SIG-M5 treated with dmso at 0.1 percent for 504 hours (cell line): ENCODE data around the gene RAB3B.
"Not testable (repeated sequence)": the region's sequence is repeated elsewhere in the genome, so short reads cannot be mapped to it uniquely, and the experiment has no call there.

Experiments
- DNase-seq: peaks from one replicate; lab custom pipeline; 2025; ENCODE audit not compliant: unreplicated experiment; lab: John Stamatoyannopoulos, UW

Gene RAB3B

DNA sequence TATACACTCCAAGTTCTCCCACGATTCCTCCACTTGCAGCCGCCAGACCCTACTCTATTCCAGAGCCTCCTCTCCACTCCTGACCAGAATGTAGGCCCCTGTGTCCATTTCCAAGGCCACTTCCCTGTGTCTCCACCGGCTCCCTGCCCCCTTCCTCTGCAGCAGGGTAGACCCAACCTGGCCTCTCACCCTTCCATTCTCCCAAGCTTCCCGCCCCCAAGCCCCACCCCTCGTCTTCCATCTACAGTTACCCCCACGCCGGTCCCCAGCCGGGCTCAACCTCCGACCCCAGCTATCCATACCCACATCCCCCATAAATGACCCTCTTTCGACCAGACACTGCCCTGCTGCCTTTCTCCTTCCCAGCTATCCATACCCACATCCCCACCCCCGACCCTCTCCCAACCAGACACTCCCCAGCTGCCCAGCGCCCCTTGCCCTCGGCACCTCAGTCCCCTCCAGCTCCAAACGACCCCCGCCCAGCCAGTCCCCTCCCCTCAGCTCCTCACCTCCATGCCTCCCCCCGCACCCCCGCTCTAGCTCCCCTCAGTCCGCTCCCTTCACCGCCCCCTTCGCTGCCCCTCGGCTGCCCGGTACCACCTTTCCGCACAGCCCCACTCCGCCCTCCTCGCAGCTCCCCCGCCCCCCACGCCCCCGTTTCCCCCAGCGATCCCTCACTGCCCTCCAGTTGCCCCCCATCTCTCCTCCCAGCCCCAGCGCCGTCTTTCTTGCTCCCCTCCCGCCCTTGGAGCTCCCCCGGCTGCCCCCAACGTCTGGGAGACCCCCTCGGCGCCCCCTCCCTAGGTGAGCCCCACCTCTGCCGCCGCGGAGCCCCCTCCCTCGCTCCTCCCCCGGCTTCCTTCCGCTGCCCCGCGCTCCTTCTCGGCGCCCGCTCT is 670 bp downstream of the RAB3B start:
- no peak for DNase-seq

DNA sequence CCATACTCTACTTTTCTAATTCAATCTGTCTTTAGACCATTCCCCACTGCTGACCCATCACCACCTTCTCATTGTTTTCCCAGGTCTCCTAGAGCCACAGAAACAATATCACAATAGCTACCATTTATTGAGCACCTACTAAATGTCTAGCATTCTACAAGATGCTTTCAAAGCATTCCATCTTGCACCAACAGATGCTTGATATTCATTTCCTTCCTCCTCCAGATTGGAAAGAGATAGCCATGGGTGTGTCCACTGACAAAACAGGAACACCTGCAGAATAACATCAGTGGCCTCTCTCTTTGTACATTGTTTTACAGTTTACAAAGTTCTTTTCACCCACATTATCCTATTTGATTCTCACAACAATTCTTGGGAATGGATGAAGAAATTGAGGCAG is 2.2 kb downstream of the RAB3B start:
- no peak for DNase-seq

DNA sequence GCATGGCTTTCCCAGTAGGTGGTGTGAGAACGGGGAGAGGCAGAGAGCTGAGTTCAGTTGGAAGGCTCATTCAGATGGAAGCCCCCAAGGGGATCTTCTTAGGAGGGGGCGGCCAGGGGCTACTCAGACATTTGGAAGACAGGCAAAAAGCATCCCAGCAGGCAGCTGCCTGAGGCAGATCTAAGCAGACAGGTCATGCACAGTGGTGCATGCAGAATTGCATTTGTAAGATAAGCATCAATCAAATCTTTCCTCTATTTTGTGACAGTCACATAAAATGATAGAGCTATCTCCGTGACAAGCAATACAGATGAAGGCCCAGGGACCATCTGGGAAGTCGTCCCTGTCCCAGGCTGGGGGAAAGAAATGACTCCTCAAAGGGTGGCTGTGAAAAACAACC is 3.8 kb downstream of the RAB3B start:
- DNase-seq: no peak

DNA sequence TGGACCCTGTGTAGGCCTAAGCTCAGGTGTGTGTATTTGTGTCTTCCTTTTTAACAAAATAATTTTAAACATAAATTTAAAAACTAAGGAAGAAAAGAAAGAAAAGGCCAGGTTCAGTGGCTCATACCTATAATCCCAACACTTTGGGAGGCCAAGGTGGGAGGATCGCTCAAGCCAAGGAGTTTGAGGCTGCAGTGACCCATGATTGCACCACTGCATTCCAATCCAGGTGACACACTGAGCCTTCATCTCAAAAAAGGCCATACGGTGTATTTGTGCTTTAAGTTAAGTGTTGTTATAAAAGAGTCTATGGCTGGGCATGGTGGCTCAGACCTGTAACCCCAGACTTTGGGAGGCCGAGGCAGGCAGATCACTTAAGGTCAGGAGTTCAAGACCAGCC is 8.3 kb downstream of the RAB3B start:
- no peak for DNase-seq

DNA sequence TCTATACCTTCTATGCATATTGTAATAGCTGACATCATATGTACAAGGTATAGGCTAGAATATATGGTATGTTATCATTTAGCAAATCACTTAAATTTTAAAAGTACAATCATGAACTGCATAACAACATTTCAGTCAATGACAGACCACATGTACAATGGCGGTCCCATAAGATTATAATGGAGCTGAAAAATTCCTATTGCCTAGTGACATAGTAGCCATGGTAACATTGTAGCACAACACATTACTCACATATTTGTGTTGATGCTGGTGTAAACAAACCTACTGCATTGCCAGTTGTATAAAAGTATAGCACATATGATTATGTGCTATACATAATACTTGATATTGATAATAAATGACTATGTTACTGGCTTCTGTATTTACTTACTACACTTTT is 8.9 kb downstream of the RAB3B start:
- DNase-seq: no peak

DNA sequence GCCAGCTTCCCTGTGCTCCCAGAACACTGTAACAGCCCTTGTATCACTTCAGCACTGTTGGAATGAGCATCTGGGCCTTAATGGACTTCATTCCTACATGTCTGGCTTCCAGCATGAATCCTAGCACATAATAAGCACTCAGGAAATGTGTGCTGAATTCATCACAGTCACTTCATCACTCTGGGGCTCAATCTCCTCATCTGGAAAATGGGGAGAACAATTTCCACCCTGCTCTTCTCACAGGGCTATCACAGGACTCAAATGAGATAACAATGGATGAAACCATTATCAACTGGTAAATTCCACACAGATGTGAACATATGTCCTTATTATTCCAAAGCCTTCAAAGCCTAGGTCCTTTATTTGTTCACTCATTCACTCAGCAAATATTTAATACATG is 12.4 kb downstream of the RAB3B start:
- no peak for DNase-seq

DNA sequence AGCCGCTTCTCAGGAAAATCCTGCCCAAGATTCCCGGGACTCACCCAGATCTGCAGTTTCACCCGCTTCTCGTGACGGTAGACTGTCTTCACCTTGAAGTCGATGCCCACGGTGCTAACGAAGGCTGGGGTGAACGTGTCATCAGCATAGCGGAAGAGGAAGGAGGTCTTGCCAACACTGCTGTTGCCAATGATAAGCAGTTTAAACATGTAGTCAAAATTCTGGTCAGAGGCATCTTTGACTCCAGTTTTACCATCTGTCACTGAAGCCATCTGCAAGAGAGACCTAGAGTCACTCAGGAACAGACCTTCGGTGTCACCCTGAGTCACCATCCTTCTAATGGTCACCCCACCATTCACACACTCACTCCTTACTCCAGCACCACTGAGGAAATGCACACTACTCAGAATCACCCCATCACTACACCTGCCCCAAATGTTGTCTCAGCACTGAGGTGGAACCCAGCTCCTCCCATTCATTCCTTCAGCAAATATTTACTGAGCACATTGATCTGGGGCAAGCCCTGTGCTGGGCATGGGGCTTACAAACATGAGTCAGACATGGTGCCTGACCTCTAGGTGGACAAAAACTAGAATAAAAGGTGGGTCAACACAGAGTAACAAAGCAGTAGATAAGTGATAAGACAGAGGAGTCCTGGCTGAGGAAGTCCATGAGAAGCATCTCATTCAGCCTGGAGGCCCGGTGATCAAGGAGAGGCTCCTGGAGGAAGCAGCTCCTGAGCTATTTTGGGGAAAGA is 13.5 kb downstream of the RAB3B start:
- DNase-seq: no peak

DNA sequence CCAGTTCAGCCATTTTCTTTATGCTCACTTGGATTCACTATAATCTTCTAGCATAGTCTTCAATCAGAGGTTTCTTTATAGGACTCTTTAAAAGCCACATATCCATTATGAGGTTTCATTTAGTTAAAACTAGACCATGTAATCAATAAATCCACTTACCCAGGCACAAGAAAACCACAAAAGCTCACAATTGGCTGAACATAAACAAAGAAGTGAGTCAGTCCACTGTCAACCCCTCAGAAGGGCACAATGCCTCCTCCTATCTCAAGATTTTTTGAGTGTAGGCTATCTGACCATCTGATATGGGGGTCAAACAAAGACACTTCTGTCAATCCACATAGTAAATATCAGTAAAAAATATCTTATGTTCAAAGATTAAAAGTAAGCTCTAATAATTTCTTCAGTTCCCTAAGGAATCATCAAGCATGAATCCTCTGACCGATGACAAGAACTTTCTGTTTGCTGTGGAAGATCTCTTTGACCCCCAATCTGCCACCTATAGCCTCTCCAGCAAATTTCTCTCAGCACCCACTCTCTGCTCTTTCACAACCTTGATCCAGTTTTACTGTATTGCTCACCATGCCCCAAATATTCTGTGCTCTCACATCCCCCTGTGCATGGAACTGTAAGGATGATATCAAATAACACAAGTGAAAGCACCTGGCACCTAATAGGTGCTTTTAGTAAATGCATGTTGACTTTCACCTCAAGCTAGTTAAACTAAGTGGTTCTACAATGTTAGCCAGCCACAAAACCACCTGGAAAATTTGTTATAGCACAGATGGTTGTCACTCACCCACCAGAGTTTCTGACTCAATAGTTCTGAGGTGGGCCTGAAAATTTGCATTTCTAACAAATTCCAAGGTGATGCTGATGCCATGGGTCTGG is 16.7 kb downstream of the RAB3B start:
- DNase-seq: no peak

DNA sequence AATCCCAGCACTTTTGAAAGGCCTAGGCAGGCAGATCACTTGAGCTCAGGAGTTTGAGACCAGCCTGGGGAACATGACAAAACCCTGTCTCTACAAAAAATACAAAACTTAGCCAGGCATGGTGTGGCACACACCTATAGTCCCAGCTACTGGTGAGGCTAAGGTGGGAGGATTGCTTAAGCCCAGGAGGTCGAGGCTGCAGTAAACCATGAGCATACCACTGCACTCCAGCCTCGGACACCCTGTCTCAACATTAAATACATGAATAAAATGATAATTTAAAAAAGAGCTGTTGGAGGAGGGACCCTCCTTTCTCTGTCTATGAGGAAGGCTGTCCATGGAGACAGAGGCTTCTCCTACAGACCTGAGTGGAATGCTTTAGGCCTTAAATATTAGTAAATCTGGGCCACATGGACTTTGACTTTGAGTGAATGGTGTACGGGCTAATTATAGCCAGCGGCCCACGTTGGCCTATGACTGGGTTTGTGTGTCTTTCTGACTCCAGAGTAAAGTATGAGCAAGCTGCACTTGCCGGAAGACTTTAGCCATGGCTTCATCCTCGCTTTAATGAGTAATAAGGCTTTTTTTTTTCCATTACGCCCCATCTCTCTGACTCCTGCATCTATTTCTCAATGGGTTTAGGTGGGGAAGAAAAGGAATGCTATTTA is 21.3 kb downstream of the RAB3B start:
- DNase-seq: no peak

DNA sequence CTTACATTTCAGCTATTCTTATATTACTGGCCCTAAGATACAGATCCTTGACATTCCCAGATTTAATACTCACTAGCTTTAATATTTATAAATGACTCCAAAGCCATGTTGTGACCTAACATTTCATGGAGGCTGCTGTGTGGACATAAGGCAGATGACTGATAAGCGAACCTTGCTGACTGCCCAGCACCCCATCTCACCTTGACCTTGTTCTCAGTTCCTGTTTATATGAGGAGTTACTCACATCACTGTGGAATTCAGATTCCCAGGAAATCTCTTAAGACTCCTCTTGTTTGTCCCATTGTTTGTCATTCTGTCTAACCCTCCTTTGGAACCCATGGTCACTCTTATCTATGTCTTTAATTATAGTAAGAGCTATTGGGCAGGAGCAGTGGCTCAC is 21.9 kb downstream of the RAB3B start:
- no peak for DNase-seq

DNA sequence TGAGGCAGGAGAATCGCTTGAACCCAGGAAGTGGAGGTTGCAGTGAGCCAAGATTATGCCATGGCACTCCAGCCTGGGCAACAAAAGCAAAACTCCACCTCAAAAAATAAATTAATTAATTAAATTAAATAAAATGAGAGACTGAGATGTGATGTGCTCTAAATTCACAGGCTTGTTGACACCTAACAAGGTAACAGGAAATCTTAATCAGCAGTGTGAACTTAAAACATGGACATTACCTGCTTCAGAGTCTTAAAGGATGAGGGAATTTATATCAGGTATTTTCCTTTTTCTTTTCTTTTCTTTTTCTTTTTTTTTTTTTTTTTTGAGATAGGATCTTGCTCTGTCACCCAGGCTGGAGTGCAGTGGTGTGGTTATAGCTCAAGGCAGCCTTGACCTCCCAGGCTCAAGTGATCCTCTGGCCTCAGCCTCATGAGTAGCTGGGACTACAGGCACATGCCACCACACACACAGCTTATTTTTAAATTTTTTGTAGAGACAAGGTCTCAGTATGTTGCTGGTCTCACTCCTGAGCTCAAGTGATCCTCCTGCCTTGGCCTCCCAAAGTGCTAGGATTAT is 23.2 kb downstream of the RAB3B start:
- DNase-seq: not testable (repeated sequence)

DNA sequence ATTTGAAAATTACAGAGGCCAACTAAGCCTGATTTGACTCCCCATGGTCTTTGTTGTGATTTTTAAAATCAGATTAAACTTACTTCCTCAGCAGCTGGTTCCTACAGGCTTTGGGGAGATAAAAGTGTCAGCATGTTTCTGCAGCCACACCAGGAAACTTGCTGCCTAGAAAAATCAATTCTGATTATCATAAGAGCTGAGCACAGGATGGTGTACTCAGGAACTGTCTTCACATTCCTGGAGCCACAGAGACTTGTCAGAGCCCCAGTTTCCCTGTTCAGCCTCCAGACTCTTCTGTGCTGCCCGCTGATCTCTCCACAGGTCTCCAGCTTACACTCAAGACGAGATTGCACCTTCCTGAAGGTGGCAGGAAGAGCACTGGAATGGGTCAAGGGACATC is 23.9 kb downstream of the RAB3B start:
- no peak for DNase-seq

DNA sequence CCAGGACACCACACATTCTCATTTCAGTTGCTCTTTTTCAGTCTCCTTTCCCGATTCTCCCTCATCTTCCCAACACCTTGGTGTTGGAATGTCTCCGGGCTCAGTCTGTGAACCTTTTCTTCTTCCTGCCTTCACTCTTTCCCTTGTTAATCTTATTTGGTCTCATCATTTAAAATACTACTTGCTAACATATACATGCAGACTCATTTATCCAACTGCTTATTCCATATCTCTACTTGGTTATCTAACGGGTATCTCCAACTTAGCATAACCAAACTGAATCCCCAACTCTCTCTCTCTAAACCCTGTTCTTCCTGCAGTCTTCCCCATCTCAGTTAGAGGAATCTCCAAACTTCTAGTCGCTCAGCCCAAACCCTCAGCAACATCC is 26.2 kb downstream of the RAB3B start:
- DNase-seq: no peak

DNA sequence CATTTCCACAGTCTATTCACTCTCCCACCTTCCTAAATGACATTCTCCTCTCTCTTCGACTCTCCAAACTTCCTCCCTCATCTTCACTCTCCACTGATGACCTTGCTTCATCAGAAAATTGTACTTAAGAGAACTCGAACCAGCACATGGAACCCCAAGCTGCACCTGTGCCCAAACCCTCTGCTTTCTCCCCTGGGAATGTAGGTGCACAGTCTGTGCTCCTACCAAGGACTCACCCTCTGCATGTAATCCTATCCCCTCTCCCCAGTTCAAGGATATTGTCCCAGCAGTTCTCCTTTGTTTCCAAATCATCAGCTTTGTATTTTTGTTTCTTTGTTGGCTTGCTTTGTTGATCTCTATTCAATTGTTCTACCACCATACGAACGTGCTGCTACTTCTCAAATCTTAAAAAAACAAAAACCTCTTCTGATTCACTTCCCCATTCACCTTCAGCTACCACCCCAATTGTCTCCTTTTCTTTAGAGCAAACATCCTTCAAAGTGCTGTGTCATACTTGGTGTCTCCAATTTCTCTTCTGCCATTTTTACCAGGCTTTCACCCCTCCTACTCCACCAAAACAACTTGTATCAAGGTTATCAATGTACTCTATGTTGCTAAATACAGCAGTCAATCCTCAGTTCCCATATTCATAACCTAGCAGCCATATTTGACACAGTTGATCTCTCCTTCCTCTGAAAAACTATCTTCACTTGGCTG is 26.8 kb downstream of the RAB3B start:
- peak; percentile 47 for DNase-seq

DNA sequence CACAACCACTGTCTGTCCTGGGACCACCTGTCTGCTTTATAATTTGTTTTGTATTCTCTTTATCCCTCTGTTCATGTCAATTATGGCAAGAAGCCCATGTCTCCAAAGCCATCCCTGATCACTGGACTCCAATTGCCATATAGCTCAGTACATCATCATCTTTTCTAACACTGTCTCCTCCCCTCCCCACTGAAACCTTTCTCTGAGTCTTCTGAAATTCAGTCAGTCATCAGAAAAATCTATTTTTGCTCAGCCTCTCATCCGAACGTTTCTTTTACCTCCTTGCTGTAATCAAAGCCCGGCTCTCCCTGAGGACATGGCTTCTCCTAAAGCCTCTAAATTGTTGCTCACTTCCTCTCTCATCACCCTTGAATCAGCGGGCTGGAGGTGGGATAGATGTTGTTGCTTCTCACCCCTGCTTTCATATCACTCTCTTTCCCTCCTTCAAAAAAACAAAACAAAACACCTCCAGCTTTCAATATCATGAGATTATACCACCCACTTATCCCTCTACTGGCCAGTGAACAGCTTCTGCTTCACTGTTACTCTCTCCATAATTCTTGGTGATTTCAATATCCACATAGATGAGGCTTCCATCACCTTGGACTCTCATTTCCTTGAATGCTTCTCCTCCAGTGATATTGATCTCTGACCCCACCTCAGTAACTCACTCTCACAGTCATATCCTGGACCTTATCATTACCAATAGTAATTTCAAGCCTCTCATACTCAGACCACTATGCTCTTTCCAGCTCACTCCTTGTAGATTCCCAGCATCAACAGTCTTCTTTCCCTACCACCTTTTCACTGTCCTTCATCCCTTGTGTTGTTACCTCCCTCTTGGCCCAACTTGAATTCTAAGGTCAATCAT is 27.8 kb downstream of the RAB3B start:
- no peak for DNase-seq

DNA sequence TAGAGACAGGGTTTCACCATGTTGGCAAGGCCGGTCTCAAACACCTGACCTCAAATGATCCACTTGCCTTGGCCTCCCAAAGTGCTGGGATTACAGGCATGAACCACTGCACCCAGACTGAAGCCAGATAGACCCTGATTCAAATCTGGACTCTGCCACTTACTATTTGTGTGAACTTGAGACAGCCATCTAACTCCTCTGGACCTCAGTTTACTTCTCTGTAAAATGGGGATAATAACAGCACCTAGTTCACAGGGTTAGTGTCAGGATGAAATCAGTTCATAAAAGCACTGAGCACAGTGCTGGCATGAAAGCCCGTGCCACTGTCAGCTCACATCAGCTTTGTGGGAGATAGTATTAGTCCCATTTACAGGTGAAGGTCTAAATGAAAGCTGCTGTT is 28.5 kb downstream of the RAB3B start:
- no peak for DNase-seq

DNA sequence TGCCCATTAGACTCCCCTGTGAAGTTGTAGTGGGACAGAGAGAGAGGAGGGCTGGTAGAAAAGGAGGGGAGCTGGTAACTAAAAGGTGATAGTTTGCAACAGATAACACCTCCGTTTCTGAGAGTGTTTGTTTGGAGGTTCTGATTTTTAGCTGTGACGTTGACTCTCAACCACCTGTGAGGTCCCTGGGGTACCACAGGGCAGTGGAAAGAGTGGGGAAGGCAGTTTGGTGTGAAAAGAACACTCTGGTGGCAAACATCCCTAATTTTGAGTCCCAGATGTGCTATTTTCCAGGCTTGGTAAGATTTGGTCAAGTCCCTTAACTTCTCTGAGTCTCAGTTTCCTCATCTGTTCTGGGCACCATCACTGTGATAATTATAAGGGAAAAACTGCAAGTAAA is 29.3 kb downstream of the RAB3B start:
- DNase-seq: no peak

DNA sequence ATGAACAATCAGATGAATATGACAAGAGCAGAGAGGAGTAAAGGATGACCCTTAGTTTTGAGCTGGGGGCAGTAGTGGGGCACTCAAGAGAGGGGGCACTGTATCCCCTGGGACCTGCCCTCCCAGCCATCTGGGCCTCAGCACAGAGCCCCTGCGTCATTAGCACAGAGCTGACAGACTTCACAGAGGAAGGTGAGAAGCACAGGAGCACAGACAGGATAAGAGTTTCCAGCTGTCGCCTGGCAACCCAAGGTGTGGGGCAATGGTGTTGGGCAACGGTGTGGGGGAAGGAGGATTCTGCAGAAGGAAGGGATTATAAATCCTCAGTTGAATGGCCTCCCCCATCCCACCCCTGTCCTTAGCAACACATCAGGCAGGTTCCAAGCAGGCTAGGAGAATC is 30.2 kb downstream of the RAB3B start:
- no peak for DNase-seq

DNA sequence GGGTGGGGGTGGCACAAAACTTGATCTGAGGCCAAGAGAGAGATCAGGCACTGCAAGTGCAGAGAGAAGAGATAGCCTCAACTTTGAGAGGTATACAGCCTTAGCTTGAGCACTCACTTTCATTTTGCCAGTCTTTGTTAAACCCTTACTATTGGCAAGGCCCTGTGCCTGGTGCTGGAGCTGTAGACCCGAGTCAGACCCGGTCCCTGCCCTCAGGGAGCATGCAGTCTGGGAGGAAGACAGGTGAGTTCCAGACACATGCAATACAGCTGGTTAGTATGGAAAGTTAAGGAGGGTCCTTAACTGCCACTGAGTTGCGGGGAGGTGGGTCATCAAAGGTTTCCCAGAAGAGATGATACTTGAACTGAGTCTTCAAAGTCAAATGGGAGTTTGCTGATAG is 31.7 kb downstream of the RAB3B start:
- no peak for DNase-seq
